Activated CD4-positive, alpha-beta T cell treated with anti-CD3 and anti-CD28 coated beads for 48 hours (primary cell): ENCODE measurements around the gene TMEM37.

Experiments
- DNase-seq: peaks from one replicate; pipeline ENCODE4 v3.0.0-alpha.2; 2020

The TMEM37 gene

DNA sequence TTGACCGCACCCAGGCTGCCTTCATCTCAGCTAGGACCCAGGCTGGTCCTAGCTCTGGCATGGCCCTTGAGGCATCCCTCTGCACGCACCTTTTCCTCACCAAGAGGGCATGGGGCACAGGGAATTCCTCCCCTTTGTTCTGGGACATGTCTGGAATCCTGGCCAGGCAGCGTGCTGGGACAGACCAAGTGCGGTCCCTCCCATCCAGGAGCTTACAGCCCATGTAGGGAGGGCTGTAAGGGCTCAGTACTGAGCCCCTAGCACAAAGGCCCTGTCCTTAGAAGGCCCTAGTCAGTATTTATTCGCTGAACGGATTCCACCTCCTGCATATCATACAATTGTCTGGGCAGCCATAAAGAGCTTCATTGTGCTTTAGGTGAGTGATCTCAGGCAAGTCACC lies 3.0 kb downstream of the TMEM37 start:
- DNase-seq: no peak

DNA sequence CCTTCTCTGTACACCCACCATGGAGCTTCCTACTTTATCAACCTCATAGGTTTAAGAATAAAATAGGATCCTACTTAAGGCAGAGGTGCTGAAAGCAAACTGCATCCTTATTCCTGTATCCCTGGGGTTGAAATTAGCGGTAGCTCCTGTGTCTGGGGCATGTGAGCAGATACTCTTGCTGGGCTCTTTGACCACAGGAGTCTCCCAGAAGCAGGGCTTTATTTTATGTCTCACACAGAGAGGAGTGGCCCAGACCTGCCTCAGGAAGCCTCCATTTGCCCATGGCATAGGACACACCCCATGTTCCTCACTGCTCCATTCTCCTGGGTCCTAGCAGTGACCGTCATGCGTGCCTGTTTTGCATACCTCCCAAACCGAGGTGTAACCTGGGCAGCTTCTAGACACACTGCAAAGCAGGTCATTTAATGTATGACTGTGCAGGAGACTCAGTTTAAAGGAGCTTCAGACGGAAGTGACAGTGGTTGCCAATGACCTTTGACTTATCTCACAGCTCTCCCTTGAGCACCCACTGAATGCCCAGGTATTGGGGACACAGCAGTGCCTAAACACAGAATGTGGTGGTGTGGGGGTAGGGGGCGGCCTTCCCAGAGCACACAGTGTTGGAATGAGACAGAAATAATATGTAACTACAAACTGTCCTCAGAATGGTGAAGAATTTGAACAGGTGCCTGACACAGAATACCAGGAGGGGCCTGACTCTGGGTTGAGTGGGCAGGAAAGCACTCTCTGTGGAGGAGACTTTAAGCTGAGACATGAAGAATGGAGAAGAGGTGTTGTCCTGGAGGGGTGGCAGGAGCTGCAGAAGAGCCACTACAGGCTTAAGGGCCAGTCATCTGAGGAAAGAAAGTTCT lies 3.7 kb downstream of the TMEM37 start:
- DNase-seq: no peak

DNA sequence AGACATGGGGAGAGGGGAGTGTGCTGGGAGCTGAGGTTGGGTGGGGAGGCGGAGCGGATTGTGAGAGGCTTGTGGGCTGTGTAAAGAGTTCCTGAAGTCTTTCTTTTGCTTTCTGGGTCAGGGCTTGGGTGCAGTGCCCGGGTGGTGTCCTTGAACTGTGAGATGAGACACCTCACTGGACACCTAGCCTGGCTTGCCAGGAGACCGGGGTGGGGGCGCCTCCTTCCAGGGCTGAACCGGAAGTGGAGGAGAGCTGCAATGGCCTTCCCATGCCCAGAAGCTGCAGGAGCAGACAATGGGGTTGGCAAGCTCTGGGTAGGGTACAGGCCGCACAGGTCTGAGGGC lies 4.3 kb downstream of the TMEM37 start:
- no peak for DNase-seq

DNA sequence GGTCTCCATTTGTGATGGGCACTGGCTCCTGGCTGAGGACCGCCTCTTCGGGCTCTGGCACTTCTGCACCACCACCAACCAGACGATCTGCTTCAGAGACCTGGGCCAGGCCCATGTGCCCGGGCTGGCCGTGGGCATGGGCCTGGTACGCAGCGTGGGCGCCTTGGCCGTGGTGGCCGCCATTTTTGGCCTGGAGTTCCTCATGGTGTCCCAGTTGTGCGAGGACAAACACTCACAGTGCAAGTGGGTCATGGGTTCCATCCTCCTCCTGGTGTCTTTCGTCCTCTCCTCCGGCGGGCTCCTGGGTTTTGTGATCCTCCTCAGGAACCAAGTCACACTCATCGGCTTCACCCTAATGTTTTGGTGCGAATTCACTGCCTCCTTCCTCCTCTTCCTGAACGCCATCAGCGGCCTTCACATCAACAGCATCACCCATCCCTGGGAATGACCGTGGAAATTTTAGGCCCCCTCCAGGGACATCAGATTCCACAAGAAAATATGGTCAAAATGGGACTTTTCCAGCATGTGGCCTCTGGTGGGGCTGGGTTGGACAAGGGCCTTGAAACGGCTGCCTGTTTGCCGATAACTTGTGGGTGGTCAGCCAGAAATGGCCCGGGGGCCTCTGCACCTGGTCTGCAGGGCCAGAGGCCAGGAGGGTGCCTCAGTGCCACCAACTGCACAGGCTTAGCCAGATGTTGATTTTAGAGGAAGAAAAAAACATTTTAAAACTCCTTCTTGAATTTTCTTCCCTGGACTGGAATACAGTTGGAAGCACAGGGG lies 5.5 kb downstream of the TMEM37 start:
- no peak for DNase-seq

DNA sequence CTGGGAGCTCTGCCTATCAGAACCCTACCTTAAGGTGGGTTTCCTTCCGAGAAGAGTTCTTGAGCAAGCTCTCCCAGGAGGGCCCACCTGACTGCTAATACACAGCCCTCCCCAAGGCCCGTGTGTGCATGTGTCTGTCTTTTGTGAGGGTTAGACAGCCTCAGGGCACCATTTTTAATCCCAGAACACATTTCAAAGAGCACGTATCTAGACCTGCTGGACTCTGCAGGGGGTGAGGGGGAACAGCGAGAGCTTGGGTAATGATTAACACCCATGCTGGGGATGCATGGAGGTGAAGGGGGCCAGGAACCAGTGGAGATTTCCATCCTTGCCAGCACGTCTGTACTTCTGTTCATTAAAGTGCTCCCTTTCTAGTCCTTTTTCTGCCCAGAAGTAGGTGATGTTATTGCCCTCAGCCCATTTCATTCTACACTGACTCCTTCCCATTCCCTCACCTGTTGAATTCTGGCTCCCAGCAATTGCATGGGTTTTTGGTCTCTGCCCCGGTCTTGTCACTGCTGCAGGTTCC lies 6.5 kb downstream of the TMEM37 start:
- DNase-seq: no peak

DNA sequence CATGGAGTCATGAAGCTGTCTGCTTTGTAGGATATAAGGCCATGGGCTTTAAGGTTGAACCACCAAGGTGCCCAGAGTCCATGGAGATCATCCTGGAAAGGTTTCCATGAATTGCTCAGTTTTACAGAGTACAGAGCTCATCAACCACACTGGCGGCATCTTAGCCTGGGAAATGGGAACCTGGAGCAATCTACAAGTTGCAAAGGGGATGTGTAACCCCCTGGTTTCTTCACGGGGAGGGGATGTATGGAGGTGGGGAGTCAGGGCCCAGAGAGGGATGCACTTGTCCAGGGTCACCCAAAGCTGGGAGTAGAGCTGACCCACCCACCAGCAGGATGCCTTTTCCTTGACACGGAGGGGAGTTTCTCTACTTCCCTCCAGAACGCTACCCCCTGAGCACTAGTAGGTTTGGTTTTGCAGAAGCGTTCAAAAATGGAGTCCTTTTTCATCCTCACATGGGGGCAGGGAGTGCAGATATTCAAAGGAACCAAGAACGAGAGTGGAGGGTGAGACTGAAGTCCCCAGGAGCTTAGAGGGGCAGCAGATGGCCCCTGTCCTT lies 7.2 kb downstream of the TMEM37 start:
- DNase-seq: no peak

DNA sequence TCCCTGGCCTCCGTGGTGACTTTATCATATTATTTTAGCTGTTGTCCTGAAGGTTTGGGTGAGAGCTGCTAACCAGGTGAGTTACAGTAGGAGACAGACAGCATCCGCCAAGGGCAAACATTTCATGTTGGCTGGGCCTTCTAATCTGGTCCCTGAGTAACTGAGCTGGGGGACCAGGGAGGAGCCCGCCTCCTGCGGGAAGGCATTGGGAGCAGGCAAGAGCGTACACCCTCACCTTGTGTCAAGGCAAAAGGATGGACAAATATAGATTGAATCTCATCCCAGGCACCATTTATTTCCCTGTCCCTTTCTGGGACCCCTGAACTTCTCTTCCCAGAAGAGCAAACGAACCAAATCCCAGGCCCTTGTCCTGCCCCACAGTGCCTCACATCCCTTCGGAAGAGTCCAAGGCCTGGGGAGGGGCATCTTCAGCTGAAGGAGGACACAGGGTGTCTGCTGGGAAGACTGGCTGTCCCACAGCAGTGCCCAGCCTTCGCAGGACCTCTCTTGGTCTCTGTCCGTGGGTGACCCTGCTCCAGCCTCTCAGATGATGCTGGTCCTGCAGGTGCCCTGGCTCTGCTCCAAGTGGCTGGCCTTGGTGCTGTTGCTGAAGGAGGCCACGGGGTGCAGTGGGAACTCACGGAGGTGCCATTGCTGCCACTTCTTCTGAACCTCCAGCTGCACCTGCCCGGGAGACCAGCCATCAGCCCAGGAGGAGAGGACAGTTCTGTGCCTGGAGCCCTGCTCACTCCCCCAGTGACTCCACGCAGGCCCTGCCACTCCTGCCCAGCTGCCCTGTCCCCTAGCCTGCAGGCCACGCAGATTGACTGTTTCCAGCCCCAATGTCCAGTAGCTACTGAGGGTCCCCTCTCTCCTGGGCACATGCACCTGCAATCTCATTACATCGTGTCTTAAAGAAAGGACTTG lies 8.2 kb downstream of the TMEM37 start:
- DNase-seq: no peak

DNA sequence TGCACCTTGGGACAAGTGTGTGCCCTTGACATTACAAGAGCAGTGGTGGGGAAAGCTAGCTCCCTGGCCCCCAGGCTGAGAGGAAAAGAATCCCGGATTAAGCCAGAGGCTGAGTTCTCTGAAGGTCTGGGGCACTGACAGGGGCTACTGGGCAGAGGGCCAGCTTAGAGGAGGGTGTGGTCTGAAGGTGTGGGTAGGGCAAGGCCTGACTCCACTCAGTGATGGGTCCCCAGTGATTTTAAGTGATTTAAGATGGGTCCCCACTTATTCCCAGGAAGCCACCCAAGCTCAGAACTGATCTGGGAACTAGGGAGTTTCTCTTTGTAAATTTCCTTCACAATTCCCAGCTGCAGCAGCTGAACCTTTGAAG lies 8.8 kb downstream of the TMEM37 start:
- DNase-seq: no peak

DNA sequence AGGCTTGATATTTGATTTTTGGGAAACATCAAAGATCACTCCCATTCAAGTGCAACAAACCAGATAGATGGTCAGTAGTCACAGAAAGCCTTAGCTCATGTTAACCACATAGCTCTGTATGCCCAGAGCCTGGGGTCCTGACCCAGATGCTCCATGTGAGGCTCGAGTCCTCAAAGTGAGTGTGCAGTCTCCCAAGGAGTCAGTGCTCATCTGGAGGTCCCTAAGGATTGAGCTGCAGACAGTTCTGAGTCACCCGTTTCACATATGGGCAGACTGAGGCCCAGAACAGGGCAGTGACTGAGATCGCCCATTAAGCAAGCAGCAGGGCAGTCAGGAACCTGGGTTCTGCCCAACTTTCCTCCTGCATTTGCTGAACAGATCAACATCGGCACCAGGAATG lies 9.2 kb downstream of the TMEM37 start:
- no peak for DNase-seq

DNA sequence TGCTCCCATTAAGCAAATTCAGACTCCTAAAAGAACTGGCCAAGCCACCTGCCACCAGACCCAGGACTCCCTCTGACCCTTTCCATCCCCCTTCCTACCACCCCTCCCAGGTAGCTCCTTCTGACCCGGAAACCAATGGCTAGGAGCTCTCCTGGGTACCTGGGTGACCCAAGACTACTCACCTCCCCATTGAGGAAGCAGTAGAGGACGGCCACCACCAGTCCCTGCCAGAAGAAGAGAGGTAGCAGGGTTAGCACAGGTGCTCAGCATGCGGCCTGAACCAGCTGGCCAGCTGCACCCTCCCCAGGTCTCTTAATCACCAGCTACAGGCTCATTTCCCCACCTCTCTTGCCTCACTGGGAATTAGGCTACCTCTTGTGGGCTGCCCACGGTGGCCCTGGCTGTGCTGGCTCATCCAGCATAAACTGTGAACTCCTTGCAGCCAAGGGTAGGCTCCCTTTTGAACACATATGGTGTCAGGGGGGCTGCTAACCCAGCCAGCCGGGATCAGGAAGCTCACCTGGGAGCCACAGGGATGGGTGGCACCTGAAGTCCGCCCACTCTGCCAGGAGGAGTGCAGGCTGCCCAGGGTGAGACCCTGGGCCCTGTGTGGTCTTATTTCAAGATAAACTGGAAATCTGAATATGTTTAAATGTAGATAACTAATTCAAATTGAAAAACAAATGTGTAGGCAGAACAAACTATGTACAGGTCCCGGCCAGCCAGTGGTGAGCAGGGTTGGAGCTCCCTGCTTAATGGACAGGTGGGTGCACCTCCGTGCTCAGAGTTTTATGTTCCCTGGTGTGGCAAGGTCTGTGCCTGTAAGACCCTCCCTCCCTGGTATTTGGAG lies 9.9 kb downstream of the TMEM37 start:
- DNase-seq: no peak

DNA sequence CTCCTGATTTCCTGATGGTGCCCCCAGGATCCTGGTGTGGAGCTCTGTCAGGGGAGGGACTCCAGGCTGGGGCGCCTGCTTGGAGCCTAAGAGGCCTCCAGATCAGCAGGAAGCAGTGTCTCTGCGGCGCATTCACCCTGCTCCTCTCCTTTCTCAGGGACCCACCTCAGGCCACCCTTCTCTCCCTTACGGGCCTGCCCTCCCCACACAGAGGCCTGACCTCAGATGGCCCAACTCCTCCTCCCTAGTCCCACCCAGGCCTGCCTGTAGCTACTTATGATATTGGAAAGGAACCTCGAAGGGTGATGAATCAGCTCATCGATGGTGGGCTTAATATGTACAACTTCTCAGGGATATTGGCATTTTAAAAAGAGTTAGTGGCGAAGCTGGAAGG lies 10.6 kb downstream of the TMEM37 start:
- DNase-seq: no peak

DNA sequence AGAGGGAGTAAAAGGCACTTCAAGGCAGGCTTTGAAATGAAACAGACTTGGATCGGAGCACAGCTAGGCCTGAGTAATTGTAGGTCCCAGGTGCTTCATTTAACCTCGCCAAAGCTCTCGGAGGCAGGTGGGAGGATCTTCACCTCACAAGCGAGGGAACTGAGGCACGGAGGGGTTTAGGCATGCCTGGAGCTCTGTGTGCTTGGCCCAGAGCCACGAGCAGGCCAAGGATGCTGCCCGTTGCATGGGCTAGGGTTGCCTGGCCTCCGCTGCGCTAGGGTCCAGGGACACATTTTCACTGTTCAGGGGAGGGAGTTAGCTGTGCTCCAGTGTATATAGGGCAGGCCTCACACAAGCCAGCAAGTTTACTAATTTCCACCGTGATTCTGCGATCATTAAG lies 11.2 kb downstream of the TMEM37 start:
- no peak for DNase-seq

DNA sequence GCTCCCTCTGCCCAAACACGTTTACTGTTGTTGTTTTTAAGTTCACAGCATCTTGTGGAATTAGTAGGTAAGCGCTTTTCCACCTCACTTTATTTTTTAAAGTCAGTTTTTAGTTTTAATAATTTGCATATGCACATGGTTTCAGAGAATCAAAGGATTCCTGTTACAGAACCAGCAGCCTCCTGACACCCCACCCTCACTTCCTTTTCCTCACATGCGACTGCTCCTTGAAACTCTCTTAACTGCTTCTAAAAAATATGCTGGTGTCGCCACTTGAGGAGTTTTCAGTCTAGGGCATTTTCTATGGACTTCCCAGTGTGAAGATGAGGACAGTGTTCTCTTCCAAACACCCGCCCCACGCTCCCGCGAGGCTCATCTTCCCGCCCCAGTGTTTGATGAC lies 14.4 kb downstream of the TMEM37 start:
- DNase-seq: no peak

DNA sequence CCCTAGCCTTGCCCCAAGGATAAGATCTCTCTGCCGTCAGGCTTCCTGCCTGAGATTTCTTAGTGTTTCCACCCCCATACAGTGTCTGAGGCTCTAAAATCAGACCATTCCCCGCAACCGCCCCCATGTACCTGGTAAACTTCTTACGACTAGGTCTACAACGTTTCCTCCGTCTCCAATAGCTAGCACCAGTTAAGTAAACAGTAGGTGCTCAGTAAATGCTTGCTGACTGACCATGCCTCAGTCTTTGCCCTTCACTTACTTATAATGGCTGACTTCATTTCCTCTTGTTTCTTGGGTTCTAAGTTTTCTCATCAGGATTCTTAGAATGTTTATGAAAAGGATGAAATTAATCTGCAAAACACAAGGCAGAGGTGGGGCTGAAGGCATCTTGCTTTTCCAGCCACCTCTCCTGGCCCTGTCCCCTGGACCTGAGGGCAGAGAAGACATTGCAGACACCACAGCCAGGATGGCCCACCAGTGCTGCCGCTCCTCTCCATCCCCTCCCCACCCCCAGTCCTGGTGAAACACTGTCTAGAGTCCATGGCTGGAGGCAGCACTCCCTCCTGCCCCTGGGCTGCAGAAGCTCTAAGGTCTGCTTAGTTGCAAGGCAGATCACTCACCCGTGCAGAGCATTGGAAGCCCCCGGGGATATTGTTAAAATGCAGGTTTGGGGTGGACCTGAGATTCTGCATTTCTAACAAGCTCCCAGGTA lies 16.9 kb downstream of the TMEM37 start:
- DNase-seq: no peak

DNA sequence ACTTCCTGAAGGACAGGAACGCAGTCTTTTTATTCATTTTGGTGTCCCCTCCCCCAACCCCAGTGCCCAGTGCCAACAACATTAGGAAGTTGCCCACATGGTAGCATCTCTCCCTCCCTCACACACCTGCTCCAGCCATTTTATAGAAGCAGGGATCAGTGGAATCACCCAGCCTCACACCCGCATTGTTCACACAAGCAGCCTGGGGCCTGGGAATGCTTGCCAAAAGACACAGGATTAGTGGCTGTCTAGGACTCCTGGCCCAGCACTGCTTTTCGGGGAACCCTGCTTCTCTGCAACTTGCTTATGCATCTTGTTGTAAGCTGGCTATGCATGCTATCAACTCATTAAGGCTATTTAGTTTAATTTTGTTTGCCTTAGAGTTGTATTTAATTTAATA lies 17.9 kb downstream of the TMEM37 start:
- no peak for DNase-seq

DNA sequence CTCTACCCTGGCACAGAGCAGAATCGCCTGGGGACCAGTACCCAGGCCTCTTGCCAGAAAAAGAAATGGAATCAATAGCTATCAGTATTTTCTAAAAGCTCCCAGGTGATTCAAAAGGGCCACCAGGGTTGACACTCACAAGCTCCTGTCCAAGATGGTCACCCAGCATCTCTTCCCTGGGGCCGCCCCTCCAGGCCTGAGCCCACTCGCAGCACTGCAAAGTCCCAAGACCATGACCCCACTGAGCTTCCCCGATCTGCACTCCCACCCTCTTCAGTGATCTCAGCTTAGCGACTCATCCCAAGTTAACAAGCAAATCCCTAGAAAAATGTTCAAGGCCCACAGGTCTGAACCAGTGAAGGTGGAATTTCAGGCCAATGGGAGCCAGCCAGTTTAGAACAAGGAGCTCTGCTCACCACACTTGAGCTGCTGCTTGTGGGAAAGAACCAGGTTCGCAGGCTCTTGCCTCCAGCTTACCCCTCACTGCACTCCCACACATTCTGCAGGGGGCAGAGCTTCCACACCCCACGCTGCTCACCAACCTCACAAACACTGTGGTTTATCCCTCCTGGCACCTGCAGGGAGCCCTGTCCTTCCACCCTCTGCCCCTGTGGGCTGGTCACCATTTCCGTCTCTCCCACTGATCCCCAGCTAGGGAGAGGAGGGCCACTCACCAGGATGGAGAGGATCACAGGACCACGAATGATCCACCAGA lies 19.8 kb downstream of the TMEM37 start:
- no peak for DNase-seq

DNA sequence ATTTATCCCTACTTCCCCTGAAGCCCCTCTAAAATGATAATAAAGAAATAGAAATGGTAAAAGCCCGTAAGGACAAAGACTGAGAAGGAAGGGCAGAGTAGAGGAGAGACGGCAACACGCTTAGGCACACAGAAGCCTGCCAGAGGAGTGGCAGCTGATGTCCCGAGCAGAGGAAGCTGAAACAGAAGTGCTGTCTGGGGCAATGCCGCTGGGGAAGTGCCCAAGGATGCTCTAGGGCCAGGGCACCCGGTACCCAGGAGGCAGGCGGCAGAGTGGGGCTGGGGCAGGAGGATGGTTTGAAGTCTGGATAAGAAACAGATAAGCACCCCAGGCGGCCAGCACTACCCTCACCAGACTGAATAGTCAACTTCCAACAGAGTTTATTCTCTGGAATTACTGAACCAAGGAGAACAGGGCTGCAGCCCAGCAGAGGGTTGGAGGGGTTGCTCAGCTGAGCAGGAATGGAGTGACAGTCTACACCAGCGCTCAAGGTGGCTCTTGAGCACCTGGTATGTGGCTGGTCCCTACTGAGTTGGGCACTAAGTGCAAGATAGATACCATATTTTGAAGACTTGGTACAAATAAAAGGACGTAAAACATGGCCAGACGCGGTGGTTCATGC lies 22.4 kb downstream of the TMEM37 start:
- no peak for DNase-seq

DNA sequence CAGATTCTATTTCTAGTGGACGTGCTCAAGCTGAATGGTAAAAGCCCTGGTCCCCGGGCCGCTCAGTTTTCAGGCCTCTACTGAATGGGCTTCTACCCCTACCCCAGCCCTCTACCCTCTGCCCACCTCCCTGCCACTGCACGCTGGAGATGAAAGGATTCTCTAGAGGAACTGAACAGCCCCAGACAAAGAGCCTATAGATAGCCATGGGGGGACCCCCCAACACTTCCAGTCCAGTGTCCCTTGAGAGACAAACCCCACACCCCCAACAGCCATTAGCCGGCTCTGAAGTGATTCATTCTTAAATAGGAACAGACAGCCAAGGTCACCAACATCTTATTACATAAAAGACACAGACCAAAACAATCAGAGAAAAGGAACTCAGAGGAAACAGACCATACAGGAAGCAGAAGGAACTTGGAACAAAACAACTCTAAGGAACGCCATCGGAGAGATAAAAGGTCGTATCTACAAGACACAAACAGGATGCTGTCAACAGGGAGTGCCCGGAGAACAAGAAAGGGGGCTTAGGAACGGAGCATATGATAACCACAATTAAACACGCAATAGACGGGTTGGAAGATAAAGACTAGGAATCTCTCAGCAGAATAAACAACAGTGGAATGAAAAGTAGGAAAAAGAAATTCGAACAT lies 23.5 kb downstream of the TMEM37 start:
- DNase-seq: no peak

DNA sequence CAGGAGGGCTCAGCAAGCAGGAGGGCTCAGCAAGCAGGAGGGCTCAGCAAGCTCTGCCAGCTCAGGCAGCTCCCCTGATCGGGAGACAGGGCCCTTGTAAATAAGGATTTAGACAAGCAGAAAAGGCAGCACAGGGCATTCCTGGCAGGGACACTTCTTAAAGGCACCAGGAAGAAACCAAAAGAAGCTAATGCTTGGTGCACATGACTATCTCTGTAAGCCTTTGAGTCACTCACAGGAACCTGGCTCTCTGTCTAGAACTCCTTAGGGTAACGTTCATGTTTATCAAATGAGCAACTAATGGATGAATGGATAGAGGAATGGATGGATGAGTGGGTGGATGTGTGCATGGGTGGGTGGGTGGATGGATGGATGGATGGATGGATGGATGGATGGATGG lies 28.4 kb downstream of the TMEM37 start:
- DNase-seq: no peak
